Measurements from ENCODE around the gene LTB4R. TPM values are rescaled to one million over a fixed set of nuclear protein-coding genes. Genes with fewer than 3 reads are reported as not detected.

Gene LTB4R
- total RNA-seq, 4 donors from 2014 or later: 3.7 to 19.5 (median 5.6) TPM

DNA sequence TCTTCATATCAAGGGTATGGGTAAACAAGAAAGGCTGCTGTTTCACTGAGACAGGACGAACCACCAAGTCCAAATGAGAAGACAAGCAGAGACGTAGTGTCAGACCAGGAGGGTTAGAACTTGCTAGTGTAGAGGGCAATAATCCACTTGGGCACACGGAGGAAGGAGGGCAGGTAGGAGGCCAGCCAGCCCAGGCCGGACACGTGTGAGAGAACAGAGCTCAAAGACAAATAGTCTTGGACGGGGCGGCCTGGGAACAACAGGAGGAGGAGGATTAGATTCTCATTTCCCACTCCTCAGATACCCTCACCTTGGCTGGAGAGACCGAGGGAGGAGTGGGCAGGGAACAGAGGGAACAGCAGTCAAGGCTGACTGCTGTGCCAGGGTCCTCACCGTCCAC, 20.6 kb upstream of the LTB4R start:
- Histone ChIP-seq H3K27me3 (no peaks in the 10 kb centered on the region), H3K9me3 (no peaks in the 10 kb centered on the region), H3K27ac (no peak overlapping the region), H3K36me3 (no peaks in the 10 kb centered on the region), H3K4me1 (no peaks in the 10 kb centered on the region), H3K4me3 (no peak overlapping the region)
- intact Hi-C loops (cut with DNase I; ENCODE audit: low total_unique reads): loop anchor here (10.0 kb wide), 1 partner anchor 46 kb away; the partner anchor contains the start of gene TINF2
- DNase-seq: no peak
- TF ChIP-seq, protein P1, sequence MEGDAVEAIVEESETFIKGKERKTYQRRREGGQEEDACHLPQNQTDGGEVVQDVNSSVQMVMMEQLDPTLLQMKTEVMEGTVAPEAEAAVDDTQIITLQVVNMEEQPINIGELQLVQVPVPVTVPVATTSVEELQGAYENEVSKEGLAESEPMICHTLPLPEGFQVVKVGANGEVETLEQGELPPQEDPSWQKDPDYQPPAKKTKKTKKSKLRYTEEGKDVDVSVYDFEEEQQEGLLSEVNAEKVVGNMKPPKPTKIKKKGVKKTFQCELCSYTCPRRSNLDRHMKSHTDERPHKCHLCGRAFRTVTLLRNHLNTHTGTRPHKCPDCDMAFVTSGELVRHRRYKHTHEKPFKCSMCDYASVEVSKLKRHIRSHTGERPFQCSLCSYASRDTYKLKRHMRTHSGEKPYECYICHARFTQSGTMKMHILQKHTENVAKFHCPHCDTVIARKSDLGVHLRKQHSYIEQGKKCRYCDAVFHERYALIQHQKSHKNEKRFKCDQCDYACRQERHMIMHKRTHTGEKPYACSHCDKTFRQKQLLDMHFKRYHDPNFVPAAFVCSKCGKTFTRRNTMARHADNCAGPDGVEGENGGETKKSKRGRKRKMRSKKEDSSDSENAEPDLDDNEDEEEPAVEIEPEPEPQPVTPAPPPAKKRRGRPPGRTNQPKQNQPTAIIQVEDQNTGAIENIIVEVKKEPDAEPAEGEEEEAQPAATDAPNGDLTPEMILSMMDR (IDR thresholded peaks at IDR 0.05): no peak
- TF ChIP-seq POLR2A (IDR thresholded peaks at IDR 0.05): no peak

DNA sequence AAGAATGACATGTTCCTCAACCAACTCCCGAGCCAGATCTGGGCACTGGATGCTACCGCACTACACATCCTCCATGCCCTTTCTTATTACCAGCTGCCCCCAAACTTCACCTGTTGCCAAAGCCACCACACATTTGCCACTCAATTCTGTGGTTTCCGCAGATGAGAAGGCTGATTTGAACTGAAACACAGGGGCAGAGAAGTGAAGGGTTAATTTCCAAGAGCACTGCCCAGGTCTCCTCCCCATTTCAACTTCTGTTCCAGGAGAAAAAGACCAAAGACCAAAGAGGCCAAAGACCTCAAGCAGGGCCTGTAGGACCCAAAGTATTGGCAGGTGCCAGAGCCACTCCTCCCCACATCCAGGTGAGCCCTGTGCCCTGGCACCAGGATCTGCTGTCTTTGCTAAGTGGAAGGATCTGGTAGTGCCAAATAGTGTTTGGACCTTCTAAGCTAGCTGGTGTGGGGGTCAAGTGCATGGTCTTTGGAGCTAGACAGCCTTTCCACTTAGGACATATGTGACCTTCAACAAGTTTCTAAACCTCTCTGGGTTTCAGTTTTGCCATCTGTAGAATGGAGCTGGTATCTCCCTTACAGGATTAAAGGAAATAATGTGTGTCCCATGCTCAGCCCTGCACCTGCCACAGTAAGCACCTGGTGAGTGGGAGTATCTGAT, 19.7 kb upstream of the LTB4R start:
- Histone ChIP-seq H3K4me1 (no peaks in the 10 kb centered on the region), H3K4me3 (no peak overlapping the region), H3K36me3 (no peaks in the 10 kb centered on the region), H3K27me3 (no peaks in the 10 kb centered on the region), H3K9me3 (no peaks in the 10 kb centered on the region), H3K27ac (no peak overlapping the region)
- TF ChIP-seq, protein P1 (IDR thresholded peaks at IDR 0.05): no peak
- TF ChIP-seq POLR2A (IDR thresholded peaks at IDR 0.05): no peak
- DNase-seq: no peak
- intact Hi-C loops (cut with DNase I; ENCODE audit: low total_unique reads): loop anchor here (10.0 kb wide), 1 partner anchor 47 kb away; the partner anchor contains the start of gene TINF2

DNA sequence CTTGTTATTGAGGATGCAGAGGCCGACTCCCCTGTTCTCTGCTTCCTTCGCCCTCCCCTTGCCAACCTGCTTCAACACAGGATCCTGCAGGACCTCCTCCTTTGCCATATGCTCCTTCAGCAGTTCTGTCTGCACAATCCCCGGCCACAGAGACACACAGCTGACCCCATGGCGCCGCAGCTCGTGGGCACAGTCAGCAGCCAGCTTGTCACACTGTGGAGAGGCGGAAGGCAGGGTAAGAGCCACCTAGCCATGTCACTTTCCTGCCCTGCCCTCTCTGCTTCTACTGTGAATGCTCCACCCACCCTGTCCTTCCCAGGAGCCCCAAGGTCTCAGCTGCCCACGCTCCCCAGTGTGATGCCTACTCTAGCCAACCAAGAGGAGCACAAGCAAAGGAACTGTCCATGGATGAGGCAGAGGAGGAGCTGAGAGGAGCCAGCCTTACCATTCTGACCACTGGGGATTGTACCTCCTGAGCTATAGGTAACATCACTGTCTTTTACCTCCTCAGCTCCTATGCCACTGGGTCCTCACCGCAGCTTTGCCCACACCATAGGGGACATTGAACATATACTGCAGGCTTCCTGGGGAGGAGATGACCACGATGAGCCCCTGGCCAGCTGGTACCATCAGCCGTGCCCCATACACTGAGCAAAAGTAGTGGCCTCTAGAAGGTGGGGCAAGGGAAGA, 19.0 kb upstream of the LTB4R start:
- no peaks in the 10 kb centered on the region for H3K27me3 ChIP-seq
- no peak overlapping the region for H3K4me3 ChIP-seq
- no peak for TF ChIP-seq POLR2A (IDR thresholded peaks at IDR 0.05)
- TF ChIP-seq, protein P1 (IDR thresholded peaks at IDR 0.05): no peak
- H3K4me1 ChIP-seq: no peaks in the 10 kb centered on the region
- H3K9me3 ChIP-seq: no peaks in the 10 kb centered on the region
- no peaks in the 10 kb centered on the region for H3K36me3 ChIP-seq
- intact Hi-C loops (cut with DNase I; ENCODE audit: low total_unique reads): loop anchor here (10.0 kb wide), 1 partner anchor 47 kb away; the partner anchor contains the start of gene TINF2
- H3K27ac ChIP-seq: no peak overlapping the region
- DNase-seq: no peak

DNA sequence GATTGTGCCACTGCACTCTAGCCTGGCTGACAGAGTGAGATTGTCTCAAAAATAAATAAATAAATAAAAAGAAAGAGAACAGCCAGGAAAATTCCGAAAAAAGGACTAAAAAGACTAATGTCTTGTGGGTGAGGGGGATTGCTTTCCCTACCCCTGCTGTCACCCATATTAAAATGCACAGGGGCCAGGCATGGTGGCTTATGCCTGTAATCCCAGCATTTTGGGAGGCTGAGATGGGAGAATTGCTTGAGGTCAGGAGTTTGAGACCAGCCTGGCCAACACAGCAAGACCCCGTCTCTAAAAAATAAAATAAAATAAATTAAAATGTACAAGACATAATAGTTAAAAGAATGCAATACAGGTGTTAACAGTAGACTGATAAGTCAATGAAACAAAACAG, 17.8 kb upstream of the LTB4R start:
- H3K27me3 ChIP-seq: no peaks in the 10 kb centered on the region
- TF ChIP-seq, protein P1 (IDR thresholded peaks at IDR 0.05): no peak
- TF ChIP-seq POLR2A (IDR thresholded peaks at IDR 0.05): no peak
- no peak for DNase-seq
- H3K9me3 ChIP-seq: no peaks in the 10 kb centered on the region
- H3K4me3 ChIP-seq: no peak overlapping the region
- no peaks in the 10 kb centered on the region for H3K36me3 ChIP-seq
- no peak overlapping the region for H3K27ac ChIP-seq
- intact Hi-C loops (cut with DNase I; ENCODE audit: low total_unique reads): loop anchor here (10.0 kb wide), 1 partner anchor 49 kb away; the partner anchor contains the start of gene TINF2
- H3K4me1 ChIP-seq: no peaks in the 10 kb centered on the region
